Tibial artery (tissue), 4 donors: ENCODE results near the gene SLC2A9.

Source experiments
- DNase-seq, 2 donors: peaks; one replicate each; pipeline ENCODE4 v3.0.0-alpha.2; 2019
- H3K27ac ChIP-seq, 2 donors: fragments of 200-600 bp; sonication (generic) in 1 of 2; 1 replicate in 1 of 2; 2 replicates in 1 of 2; pipeline ENCODE4 v1.5.1; 2018 to 2019; ENCODE audit warnings: mild to moderate bottlenecking in 1 of 2
- H3K27me3 ChIP-seq, 2 donors: fragments of 200-600 bp; sonication (generic) in 1 of 2; one replicate each; pipeline versions ENCODE4 v1.5.1 to v1.6.0; 2016 to 2019
- H3K36me3 ChIP-seq, 3 donors: fragments of 200-600 bp; sonication (generic) in 2 of 3; one replicate each; pipeline ENCODE4 v1.5.1; 2016 to 2019; ENCODE audit warnings: mild to moderate bottlenecking in 2 of 3
- H3K4me1 ChIP-seq, 4 donors: fragments of 200-600 bp; sonication (generic) in 2 of 4; 1 replicate in 3 of 4; 2 replicates in 1 of 4; pipeline ENCODE4 v1.5.1; 2016 to 2019
- H3K4me3 ChIP-seq, 2 donors: fragments of 200-600 bp; sonication (generic) in 1 of 2; 1 replicate in 1 of 2; 2 replicates in 1 of 2; pipeline ENCODE4 v1.5.1; 2018 to 2019; ENCODE audit warnings: mild to moderate bottlenecking in 2 of 2
- H3K9me3 ChIP-seq, 3 donors: fragments of 200-600 bp; sonication (generic) in 1 of 3; one replicate each; pipeline ENCODE4 v1.5.1; 2016 to 2019
- CTCF ChIP-seq, 2 experiments: fragments of 200-600 bp in 1 of 2; fragments of 450-650 bp in 1 of 2; IDR thresholded peaks; one replicate each; pipeline ENCODE4 v1.5.1; 2017 to 2019; ENCODE audit warnings: antibody characterized with exemption in 2 of 2, mild to moderate bottlenecking in 1 of 2, moderate library complexity in 1 of 2
- intact Hi-C: fragments of 100-400 bp; cut with DNase I; formaldehyde crosslinking; loops from one replicate; pipeline ENCODE4 v1.15.0; 2023; ENCODE audit warnings: low total_unique reads

SLC2A9 gene

GRCh38 chr4:9977518-9978031 is 43.7 kb downstream of the SLC2A9 start:
- Histone ChIP-seq H3K27ac (no peak overlapping the region), H3K27me3 (no peaks in the 10 kb centered on the region), H3K36me3 (peaks cover 11 to 14% (median 11%) of the 10 kb centered on the region in 3 donors), H3K9me3 (no peaks in the 10 kb centered on the region), H3K4me1 (no peaks in the 10 kb centered on the region), H3K4me3 (no peak overlapping the region)
- TF ChIP-seq CTCF (IDR thresholded peaks at IDR 0.05): no peak
- intact Hi-C loops: no loop called here
- no peak for DNase-seq

GRCh38 chr4:9976781-9977180 is 44.5 kb downstream of the SLC2A9 start:
- DNase-seq: no peak
- H3K36me3 ChIP-seq: peaks cover 11 to 14% (median 11%) of the 10 kb centered on the region in 3 donors
- H3K27me3 ChIP-seq: no peaks in the 10 kb centered on the region
- no peaks in the 10 kb centered on the region for H3K4me1 ChIP-seq
- no peaks in the 10 kb centered on the region for H3K9me3 ChIP-seq
- TF ChIP-seq CTCF (IDR thresholded peaks at IDR 0.05): no peak
- no peak overlapping the region for H3K4me3 ChIP-seq
- intact Hi-C loops: no loop called here
- H3K27ac ChIP-seq: no peak overlapping the region

- Histone ChIP-seq H3K27ac (no peak overlapping the region), H3K4me3 (no peak overlapping the region), H3K27me3 (no peaks in the 10 kb centered on the region), H3K9me3 (no peaks in the 10 kb centered on the region), H3K36me3 (peaks cover 11 to 14% (median 11%) of the 10 kb centered on the region in 3 donors), H3K4me1 (no peaks in the 10 kb centered on the region)
- TF ChIP-seq CTCF (IDR thresholded peaks at IDR 0.05): no peak
- no peak for DNase-seq
- intact Hi-C loops: no loop called here
Observed at GRCh38 chr4:9976293-9976692, 45.0 kb downstream of the SLC2A9 start.

- intact Hi-C loops: no loop called here
- DNase-seq: no peak
- Histone ChIP-seq H3K4me1 (no peaks in the 10 kb centered on the region), H3K4me3 (no peak overlapping the region), H3K27me3 (no peaks in the 10 kb centered on the region), H3K36me3 (peaks cover 0 to 3% (median 0%) of the 10 kb centered on the region in 3 donors), H3K9me3 (no peaks in the 10 kb centered on the region), H3K27ac (no peak overlapping the region)
- TF ChIP-seq CTCF (IDR thresholded peaks at IDR 0.05): no peak
Observed at GRCh38 chr4:9971711-9972110, 49.6 kb downstream of the SLC2A9 start.

GRCh38 chr4:9970399-9971011 is 50.8 kb downstream of the SLC2A9 start:
- Histone ChIP-seq H3K4me3 (no peak overlapping the region), H3K27me3 (no peaks in the 10 kb centered on the region), H3K4me1 (no peaks in the 10 kb centered on the region), H3K9me3 (no peaks in the 10 kb centered on the region), H3K27ac (no peak overlapping the region), H3K36me3 (peaks cover 0 to 3% (median 0%) of the 10 kb centered on the region in 3 donors)
- no peak for TF ChIP-seq CTCF (IDR thresholded peaks at IDR 0.05)
- DNase-seq: no peak
- intact Hi-C loops: no loop called here
